Iris pigment epithelial cell (primary cell): ENCODE data around the gene MLH3.

Source experiments
- DNase-seq: peaks from one replicate; pipeline ENCODE4 v3.0.0-alpha.2; 2011; ENCODE audit warnings: low read depth

Gene MLH3

GRCh38 chr14:75066691-75067090 lies 15.4 kb upstream of the MLH3 start:
- no peak for DNase-seq

- DNase-seq: no peak
Observed at GRCh38 chr14:75064205-75064567, 12.9 kb upstream of the MLH3 start.

GRCh38 chr14:75063491-75064204 lies 12.4 kb upstream of the MLH3 start, which contains the start of gene ACYP1:
Gene ACYP1, minus strand, starts transcription at chr14:75064024. Its CDS starts 471 bp downstream, at chr14:75063553.
- peak; percentile 84 for DNase-seq

GRCh38 chr14:75063013-75063412 lies 11.7 kb upstream of the MLH3 start:
- DNase-seq: no peak

- no peak for DNase-seq
Observed at GRCh38 chr14:75060420-75060819, 9.2 kb upstream of the MLH3 start.

DNA sequence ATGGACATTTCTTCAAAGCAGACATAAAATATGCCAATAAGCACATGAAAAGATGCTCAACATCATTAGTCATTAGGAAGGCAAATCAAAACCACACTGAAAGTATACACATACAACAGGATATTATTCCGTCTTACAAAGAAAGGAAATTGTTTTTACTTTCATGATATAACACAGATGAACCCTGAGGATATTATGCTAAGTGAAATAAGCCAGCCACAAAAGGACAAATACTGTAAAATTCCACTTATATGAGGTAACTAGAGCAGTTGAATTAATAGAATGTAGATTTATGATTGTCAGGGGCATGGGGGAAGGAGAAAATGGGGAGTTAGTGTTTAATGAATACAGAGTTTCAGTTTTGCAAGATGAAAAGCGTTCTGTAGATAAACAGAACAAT lies 8.4 kb upstream of the MLH3 start:
- peak; percentile 45 for DNase-seq

- DNase-seq: no peak
Observed at GRCh38 chr14:75054421-75054820, 3.2 kb upstream of the MLH3 start.

DNA sequence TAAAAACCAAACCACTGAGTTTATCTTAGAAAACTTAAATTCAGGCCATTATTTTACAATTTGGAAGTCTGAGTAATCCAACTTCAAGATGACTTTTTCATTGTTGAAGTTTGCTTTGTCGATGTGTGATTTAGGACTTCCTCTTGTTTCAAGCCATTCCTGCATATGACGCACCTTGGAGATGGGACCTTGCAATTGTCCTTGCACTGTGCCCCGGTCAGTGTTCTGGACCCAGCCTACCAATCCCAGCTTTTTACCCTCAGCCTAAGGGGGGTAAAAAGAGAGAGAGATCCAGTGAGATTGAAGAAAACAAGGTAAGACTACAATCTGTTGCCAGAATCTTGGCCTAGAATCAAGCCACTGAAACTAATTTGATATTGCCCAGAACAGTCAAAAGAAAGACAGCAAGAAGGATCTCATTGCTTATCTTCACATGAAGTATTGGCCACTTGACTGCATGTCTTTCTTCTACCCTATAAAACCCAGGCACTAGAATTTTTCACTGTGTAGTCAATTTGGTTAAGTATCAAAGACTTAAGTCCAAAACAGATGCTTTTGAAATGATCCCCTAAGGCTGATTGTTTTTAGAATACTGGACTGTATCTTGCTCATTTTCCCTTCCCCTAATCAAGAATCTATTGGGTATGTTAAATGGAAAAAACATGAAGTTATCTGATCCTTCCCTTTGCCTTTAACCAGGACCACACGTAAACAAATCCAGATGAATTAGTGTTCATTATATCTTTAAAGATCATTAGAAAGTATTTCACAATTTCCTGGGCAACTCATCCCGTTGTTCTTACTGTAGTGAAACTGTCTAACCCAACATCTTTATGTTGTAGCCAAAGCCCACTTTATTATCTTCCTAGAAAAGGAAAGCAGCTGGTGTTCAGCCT lies 2.4 kb upstream of the MLH3 start:
- DNase-seq: peak; percentile 18

GRCh38 chr14:75051556-75051899 lies 261 bp upstream of the MLH3 start:
- DNase-seq: no peak

- peak; percentile 46 for DNase-seq
Observed at GRCh38 chr14:75049731-75050201, 1.5 kb downstream of the MLH3 start.

DNA sequence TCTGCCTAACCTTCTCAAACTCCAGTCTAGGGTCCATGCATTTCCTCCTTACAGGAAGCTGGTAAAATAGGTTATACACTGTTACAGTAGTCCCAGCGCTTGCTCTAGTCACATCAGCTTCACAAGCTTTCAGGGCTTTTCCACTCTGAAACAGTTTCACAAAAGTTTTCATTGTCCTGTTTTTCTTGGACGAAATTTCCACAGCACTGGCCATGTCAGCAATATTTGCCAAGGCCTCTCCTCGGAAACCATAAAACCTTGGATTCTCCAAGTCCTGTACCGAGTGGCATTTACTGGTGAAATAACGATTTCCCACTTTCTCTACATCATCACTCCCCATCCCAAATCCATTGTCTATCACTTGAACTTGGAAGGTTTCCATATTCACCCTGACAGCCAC lies 2.1 kb downstream of the MLH3 start:
- DNase-seq: no peak

DNA sequence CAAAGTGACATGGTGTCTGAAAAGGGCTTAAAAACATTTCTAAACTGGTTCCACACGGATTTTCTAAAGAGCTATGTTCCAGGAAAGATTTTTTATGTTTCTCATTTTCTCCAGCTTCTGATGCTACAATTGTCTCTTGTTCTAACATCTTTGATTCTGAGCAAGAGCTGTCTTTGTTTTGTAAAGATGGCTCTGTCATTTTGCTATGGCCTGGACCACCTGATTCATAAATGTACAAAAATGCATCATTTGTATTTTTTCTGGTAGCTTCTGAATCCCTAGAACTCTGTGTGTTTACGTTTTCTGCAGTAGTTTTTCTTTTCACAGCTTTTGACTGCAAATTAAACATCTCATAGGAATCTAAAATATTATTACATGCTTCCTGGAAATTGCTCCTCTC lies 3.2 kb downstream of the MLH3 start:
- no peak for DNase-seq

- no peak for DNase-seq
Observed at GRCh38 chr14:75047506-75047905, 3.8 kb downstream of the MLH3 start.

- DNase-seq: peak; percentile 49
Observed at GRCh38 chr14:75046899-75047298, 4.4 kb downstream of the MLH3 start.

GRCh38 chr14:75046275-75046674 lies 5.0 kb downstream of the MLH3 start:
- DNase-seq: no peak

- DNase-seq: no peak
Observed at GRCh38 chr14:75044752-75045151, 6.5 kb downstream of the MLH3 start.

DNA sequence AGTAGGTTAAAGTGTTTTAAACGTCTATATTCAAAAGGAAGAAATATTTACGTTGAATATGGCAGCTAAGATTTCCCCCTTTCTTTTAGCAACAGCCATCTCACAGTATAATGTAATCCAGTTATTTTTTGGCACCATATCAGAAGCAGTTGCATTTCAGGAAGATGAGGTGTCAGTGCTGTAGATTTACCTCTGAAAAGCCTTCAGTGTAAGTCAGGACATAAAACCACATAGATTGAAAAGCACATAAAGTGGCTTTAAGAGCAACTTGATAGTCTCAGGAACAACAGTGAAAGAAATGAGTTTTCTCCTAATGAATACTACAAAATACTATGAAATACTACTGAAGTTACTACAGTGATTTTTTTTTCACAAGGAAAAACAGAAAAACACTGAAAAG lies 6.9 kb downstream of the MLH3 start:
- peak; percentile 90 for DNase-seq

DNA sequence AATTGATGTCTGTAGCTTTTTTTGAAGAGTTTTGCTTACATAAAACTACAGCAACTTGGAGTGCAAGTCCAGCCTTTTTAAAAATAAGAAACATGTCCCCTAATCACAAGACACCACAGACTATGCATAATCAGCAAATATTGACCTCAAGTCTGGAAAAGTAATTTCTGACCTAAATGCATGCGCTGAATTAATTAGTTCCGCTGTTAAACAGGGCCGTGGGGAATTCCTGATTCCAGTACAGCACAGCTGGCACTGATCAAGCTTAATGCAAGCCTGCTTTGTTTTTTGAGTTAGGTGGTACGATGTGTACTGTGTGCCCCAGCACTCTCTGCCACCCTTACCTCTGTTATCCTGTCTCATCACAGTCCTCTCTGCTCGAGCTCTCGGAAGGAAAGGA lies 9.2 kb downstream of the MLH3 start:
- no peak for DNase-seq

DNA sequence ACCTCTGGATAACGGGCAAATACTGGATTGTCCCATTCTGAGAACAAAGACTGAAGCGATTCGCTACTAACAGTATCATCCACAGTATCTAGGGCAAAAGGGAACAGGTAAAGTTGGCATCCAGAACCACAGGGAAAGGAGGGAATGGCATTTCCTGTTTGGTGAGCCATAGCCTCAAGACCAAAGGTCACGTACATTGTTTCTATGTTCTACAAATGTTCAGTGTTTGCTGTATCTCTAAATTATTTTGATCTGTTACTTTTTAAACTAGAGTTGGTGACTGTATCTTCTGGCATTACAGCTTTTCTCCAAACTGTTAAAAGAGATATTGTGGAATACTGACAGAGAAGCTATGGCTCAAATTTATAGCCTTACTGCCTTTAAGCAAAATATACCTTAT lies 9.7 kb downstream of the MLH3 start:
- DNase-seq: no peak

- no peak for DNase-seq
Observed at GRCh38 chr14:75040959-75041358, 10.3 kb downstream of the MLH3 start.

DNA sequence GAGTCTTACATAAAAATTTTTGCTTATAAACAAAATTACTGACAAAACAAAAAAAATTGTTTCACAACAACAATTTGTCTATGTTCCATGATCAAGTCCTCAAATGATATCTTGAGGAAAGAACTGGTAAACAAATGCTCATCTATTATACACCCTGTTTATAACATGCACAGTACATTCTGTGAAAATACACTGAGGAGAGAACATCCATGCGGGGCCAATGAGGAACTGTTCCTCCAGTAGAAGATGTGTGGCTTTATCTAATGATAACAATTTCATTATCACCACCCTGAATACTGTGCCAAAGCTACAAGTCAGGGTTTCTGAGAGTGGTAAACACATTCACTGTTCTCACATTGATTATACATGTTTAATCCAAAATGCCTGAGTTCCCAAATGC lies 10.8 kb downstream of the MLH3 start:
- DNase-seq: no peak

DNA sequence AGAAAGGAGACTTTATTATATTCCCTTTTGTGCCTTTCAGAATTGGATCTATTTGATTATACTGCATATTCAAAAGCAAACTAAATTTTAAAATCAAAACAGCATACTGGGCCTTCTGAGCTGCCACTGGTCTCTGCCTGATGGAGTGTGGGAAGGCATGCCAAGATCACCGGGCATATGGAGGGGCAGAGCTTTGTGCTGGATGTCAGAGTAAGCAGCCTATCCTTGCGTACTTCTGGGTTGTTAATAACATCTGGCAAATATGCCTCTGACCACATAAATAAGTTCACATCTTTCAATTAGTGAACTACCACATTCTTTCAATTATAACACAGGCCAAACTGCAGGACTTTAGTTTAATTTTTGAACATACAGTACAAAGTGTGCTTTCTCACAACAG lies 18.3 kb downstream of the MLH3 start:
- DNase-seq: no peak

DNA sequence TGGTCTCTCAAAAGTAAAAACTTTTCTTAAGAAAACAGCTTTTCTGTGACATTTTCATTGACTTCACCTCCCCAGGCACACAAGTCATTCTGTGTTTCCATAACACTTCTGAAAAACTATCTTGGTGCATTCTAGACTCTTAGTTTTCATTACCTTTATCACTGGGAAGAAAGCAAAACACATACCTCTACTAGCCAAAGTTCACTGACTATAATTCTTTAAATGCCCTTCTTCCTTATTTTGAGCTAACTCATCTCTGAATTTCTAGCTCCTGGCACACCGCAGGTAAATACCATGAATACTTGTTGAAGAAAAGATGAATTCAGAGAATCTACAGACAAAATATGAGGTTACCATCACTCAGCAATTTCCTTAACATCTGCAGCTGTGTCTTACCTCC lies 21.1 kb downstream of the MLH3 start:
- no peak for DNase-seq
